ENCODE data around the gene PSMA7. TPM values are rescaled to one million over a fixed set of nuclear protein-coding genes. Genes with fewer than 3 reads are reported as not detected.

Gene PSMA7
- total RNA-seq, 1 donor from 2014 or later, result 371 TPM

DNA sequence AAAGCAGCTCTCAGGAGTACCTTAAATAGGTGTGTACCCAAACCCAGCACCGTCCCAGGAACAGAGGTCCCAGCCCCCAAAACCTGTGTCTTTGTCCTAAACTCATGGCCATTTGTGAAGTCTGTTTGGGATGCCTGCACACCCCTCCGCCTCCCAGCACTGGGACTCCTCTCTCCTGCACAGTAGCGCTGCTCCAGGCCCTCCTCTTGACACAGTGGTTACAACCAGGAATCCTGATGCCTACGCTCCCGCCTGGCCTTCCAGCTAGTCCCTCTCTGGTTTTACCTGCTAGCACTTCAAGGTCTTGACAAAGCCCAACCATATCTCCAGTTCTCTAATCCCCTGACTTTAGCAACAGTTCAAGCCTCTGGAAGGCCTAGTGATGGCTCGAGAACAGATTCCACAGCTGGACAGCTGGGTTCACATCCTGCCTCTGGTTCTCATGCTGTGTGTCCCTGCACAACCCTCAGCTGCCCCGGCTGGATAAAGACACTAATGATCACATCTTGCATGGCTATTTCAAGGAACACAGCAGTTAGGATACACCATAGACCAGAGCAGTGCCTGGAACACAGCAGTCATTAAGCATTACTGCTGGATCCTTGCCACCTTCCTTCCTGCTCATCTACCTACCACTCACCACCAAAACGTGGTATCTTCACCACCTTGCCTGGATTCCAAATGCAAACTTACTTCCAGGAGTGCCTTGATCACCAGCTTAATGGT lies 5.6 kb downstream of the PSMA7 start:
- DNase-seq (ENCODE audit: low read depth), result no peak

GRCh38 chr20:62137092-62137384 lies 6.2 kb downstream of the PSMA7 start:
- no peak for DNase-seq (ENCODE audit: low read depth)

DNA sequence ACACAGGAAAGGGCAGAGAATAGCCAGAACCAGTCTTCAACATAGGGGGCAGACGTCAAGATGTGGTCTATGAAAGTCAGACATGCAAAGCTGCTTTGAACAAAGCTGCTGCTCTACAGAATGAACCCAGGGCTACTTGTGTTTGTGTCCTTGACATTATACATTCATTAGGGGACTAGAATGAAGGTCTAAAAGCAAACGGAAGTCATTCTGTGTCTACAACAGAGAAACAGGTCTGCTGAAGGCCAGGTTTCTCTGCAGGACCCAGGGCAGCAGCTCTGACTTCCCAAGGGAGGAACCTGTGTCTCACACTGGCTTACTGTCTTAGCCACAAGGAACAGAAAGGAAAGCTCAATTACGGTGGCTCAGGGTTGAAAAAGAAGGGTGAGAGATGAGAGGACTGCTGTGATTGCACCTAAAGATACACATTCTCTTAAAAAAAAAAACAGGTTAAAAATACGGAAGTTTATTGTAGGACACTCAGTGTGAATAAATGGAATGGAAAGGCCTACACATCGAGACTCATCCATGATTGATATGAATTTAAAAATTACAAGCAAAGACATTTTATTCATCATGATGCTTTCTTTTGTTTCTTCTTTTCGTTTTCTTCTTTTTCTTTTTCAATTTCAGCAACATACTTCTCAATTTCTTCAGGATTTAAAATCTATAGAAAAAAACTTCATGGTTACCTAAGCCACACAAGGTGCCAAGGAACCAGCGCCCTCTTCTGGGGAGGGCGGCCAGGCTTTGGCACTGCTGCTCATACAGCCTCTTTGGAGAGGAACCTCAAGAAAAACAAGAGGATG lies 6.7 kb downstream of the PSMA7 start:
- DNase-seq (ENCODE audit: low read depth), result peak; percentile 67

GRCh38 chr20:62135573-62136266 lies 7.5 kb downstream of the PSMA7 start:
- DNase-seq (ENCODE audit: low read depth), result no peak

DNA sequence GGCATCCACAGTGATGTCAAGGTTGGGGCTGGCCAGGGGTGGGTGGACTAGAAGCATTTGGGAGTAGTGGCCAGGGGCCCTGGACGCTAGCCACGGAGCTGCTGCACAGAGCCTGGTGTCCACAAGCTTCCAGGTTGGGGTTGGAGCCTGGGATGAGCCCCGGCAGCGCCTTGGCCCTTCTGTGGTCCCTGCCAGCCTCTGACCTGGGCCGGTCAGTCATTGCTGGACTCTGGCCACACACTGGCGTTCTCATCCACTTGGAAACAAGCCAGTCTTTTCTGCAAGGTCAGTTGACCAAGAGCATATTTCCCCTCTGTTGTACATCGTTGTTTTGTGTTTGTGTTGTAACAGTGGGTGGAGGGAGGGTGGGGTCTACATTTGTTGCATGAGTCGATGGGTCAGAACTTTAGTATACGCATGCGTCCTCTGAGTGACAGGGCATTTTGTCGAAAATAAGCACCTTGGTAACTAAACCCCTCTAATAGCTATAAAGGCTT lies 8.4 kb downstream of the PSMA7 start:
- no peak for DNase-seq (ENCODE audit: low read depth)

GRCh38 chr20:62133864-62134263 lies 9.3 kb downstream of the PSMA7 start:
- DNase-seq (ENCODE audit: low read depth), result no peak

DNA sequence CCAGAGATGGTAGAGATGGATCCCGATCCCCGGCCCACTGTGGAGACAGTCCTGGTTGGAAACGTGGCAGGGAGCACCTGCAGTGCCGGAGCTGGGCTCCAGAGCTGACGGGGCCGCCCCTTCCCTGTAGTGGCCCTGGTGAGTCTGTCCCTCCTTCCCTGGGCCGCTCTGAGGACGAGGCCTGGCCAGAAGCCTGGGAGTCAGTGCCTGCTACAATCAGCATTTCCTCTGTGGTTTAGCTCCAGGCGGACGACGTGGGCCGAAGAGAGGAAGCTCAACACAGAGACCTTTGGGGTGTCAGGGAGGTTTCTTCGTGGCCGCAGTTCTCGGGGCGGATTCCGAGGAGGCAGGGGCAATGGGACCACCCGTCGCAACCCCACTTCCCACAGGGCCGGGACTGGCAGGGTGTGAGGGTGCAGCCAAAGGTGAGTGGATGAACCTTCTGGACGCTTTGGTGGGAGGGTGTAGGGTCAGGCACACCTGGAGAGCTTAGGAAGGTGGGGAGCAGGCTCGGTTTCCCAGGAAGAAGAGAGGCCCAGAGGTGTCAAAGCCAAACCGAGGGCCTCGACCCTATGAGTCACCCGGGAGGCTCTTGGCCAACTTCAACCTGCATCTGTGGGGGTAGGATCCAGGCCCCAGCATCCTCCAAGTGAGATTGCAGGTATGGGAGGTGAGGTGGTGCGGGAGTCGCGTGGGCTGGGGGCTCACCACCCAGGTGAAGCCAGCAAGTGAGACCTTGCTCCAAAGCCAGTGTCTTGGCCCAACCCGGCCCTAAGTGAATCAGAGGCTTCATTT lies 9.9 kb downstream of the PSMA7 start:
- DNase-seq (ENCODE audit: low read depth), result no peak

- DNase-seq (ENCODE audit: low read depth), result no peak
Measured at GRCh38 chr20:62132421-62132820, 10.8 kb downstream of the PSMA7 start.

DNA sequence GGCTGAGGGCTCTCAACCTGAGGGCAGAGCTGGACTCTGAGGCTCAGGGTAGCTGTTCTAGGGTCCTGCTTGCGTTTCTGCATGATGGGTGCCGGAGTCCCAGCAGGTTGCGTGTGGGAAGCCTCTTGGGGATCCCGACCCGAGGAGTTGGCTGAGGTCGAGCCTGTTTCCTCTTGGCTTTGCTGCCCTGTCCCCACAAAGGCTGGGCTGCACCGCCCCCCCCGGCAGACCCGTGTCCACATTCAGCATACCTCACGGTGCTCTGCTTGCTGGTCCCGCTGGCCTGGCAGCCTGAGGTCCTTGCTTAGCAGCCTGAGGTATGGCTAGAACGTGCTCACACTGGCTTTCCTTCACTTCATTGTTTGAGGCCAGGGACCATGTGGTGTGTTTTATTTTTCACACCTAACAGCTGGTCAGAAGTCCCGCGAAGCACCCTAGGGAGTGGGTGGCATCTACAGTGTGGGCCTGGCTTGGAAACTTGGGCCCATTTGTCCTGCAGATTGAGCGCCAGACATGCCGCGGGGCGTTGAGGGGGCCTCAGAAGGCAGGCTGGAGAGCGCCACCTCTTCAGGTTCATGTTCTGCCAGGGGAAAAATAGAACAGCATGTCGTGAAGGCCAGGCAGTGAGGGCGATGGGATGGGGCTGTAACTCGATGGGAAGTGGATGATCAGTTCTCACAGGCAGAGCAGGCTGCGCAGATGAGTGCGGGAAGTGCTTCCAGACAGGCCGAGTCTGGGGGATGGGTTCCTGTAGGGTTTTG lies 11.5 kb downstream of the PSMA7 start:
- no peak for DNase-seq (ENCODE audit: low read depth)

GRCh38 chr20:62129731-62130531 lies 13.3 kb downstream of the PSMA7 start:
- DNase-seq (ENCODE audit: low read depth), result no peak

DNA sequence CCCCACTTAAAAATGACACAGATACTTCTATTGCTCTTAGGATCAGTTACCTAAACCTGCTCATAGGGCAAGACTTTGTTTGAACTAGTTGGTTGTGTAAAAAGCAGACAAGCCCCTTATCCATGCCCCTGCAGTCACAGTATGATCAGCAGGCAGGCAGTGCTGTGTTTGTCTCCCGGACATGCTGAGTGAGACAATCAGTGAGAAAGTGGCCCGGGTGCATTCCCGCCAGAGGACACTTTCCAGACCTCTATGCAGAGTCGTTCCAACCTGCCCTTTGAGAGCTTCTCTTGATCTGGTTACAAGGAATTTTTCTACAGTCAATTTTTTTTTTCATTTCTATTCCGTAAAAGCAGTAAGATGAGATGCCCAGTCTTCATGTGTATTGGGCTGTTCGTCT lies 14.7 kb downstream of the PSMA7 start:
- no peak for DNase-seq (ENCODE audit: low read depth)

DNA sequence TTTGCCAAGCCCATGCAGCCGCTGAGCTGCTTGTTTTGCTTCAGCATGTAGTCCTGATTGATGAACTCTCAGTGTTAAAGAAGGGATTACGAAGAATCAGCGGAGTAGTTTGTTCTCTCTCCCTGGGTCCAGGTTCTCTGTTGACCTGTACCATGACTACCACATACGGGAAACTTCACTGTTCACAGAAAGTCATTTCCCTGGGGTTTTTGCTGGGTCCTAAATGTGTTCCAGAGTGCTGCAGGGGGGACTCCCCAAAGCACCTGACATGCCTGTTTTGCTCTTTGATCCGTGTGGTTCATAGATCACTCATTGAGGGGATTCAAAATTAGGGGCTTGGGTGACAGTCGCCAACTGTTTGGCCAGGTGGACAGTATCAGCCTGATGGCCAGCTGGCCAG lies 15.4 kb downstream of the PSMA7 start:
- DNase-seq (ENCODE audit: low read depth), result no peak

DNA sequence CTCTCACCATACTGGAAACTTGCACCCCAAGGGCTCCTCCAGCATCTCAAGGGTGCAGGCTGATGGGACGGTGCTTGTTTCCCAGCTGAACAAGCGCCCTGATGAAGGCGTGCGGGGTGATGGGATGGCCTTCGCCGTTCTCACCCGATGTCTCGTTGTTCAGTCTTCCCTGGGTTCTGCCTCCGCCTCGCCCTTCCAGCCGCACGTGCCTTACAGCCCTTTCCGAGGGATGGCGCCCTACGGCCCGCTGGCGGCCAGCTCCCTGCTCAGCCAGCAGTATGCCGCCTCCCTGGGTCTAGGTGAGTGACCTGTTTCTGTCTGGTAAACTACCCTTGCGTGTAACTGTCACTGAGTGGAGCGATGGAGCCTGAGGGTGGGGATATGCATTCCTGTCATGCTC lies 17.1 kb downstream of the PSMA7 start:
- DNase-seq (ENCODE audit: low read depth), result no peak

- no peak for DNase-seq (ENCODE audit: low read depth)
Measured at GRCh38 chr20:62123450-62124118, 19.6 kb downstream of the PSMA7 start.

GRCh38 chr20:62122654-62123449 lies 20.3 kb downstream of the PSMA7 start:
- peak; percentile 74 for DNase-seq (ENCODE audit: low read depth)

DNA sequence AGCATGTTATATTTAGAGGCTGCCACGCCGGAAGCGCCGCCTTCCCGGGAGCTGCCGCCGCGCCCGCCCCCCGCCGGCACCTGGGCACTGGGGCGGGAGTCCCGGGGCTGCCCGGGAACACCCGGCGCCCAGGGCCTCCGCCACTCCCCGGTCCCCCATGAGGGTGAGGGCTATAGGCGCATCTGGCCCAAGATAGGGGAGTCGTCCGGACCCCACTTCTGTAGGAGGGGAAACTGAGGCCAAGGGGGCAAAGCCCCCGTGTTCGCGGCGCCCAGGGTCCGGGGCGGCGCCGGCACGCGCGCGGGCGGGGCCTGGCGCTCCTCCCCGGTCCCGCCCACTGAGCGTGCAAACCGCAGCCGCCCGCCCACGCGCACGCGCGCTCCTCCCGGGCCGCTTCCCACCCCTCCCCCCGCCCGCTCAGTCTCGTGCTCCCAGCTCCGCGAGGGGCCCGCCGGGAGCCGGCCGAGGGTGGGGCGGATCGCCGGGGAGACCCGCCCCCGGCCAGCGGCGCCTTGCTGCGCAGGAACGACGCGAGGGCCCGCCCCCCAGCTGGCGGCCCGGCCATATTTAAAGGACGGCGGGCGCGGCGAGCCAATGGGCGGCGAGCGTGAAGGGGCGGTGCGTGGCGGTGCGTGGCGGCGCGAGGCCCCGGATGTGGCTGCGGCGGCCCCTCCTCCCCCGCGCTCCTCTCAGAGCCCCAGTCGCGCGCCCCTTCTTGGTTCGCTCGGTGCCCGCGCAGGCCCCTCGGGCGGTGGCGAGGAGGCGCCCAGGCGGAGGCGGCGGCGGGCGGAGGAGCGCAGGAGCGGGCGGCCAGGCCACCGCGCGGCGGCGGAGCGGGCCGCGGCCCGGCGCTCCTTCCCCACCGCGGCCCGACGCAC lies 21.2 kb downstream of the PSMA7 start, which contains the start of gene LSM14B:
Gene LSM14B (plus strand): TSS at position 700 of the 878 bp plus-strand sequence. CDS start 192 bp downstream, outside the sequence.
- DNase-seq (ENCODE audit: low read depth), result peak; percentile 97
